Trophoblast cell (in vitro differentiated cells and primary cell): Measurements from ENCODE around the gene BCOR.

Experiments used
- DNase-seq, 2 donors: peaks; one replicate each; pipeline ENCODE4 v3.0.0-alpha.2; 2016
- H2AFZ ChIP-seq: 2 replicates; pipeline ENCODE4 v1.6.1; 2013; ENCODE audit warnings: low read length, moderate library complexity, mild to moderate bottlenecking; ENCODE audit not compliant: insufficient read depth, poor library complexity
- H2AK5ac ChIP-seq: 2 replicates; pipeline ENCODE4 v1.6.1; 2013; ENCODE audit warnings: mild to moderate bottlenecking, low read length
- H2BK120ac ChIP-seq: 2 replicates; pipeline ENCODE4 v1.6.1; 2013; ENCODE audit warnings: low read length, mild to moderate bottlenecking, moderate library complexity; ENCODE audit not compliant: insufficient read depth, poor library complexity
- H2BK12ac ChIP-seq: 2 replicates; pipeline ENCODE4 v1.6.1; 2013; ENCODE audit warnings: mild to moderate bottlenecking, low read length, moderate library complexity
- H2BK5ac ChIP-seq: 2 replicates; pipeline ENCODE4 v1.6.1; 2013; ENCODE audit warnings: low read length, low read depth, moderate library complexity, mild to moderate bottlenecking; ENCODE audit not compliant: poor library complexity
- H3K14ac ChIP-seq: 2 replicates; pipeline ENCODE4 v1.6.1; 2013; ENCODE audit warnings: mild to moderate bottlenecking, low read length
- H3K18ac ChIP-seq: 2 replicates; pipeline ENCODE4 v1.6.1; 2013; ENCODE audit warnings: mild to moderate bottlenecking, low read length
- H3K23ac ChIP-seq: 2 replicates; pipeline ENCODE4 v1.6.1; 2013; ENCODE audit warnings: low read length
- H3K27ac ChIP-seq: 2 replicates; pipeline ENCODE4 v1.5.1; 2013; ENCODE audit warnings: low read depth, mild to moderate bottlenecking, inconsistent platforms, low read length, moderate library complexity
- H3K27me3 ChIP-seq: 2 replicates; pipeline ENCODE4 v1.6.1; 2013; ENCODE audit warnings: inconsistent platforms, mild to moderate bottlenecking, low read length, moderate library complexity; ENCODE audit not compliant: insufficient read depth
- H3K36me3 ChIP-seq, 2 experiments: 1 replicate in 1 of 2; 2 replicates in 1 of 2; pipeline ENCODE4 v1.6.1; 2013; ENCODE audit warnings: low read length in 2 of 2, mild to moderate bottlenecking in 2 of 2, moderate library complexity in 1 of 2; ENCODE audit not compliant: insufficient read depth in 2 of 2, control insufficient read depth in 1 of 2
- H3K4ac ChIP-seq: 2 replicates; pipeline ENCODE4 v1.6.1; 2013; ENCODE audit warnings: low read depth, mild to moderate bottlenecking, low read length, moderate library complexity
- H3K4me1 ChIP-seq, 2 experiments: 1 replicate in 1 of 2; 2 replicates in 1 of 2; pipeline ENCODE4 v1.6.1; 2013; ENCODE audit warnings: low read length in 2 of 2, mild to moderate bottlenecking in 2 of 2, moderate library complexity in 1 of 2; ENCODE audit not compliant: insufficient read depth in 2 of 2, control insufficient read depth in 1 of 2
- H3K4me2 ChIP-seq: 2 replicates; pipeline ENCODE4 v1.6.1; 2013; ENCODE audit warnings: inconsistent platforms, mild to moderate bottlenecking, low read length, moderate library complexity
- H3K4me3 ChIP-seq: 2 replicates; pipeline ENCODE4 v1.5.1; 2013; ENCODE audit warnings: mild to moderate bottlenecking, low read depth, low read length, inconsistent platforms
- H3K79me1 ChIP-seq: one replicate; pipeline ENCODE4 v1.6.1; 2013; ENCODE audit warnings: low read length
- H3K79me2 ChIP-seq: 2 replicates; pipeline ENCODE4 v1.6.1; 2013; ENCODE audit warnings: low read length, mild to moderate bottlenecking; ENCODE audit not compliant: control insufficient read depth, insufficient read depth, poor library complexity
- H3K9ac ChIP-seq: 2 replicates; pipeline ENCODE4 v1.6.1; 2013; ENCODE audit warnings: mild to moderate bottlenecking, low read length
- H3K9me3 ChIP-seq: 2 replicates; pipeline ENCODE4 v1.6.1; 2013; ENCODE audit warnings: low read depth, mild to moderate bottlenecking, control low read depth, inconsistent platforms, low read length; ENCODE audit not compliant: insufficient read depth
- H4K12ac ChIP-seq: 2 replicates; pipeline ENCODE4 v1.6.1; 2013; ENCODE audit warnings: low read depth, mild to moderate bottlenecking, low read length, moderate library complexity
- H4K8ac ChIP-seq: 2 replicates; pipeline ENCODE4 v1.6.1; 2013; ENCODE audit warnings: low read depth, mild to moderate bottlenecking, low read length, moderate library complexity
- H4K91ac ChIP-seq: one replicate; pipeline ENCODE4 v1.6.1; 2013; ENCODE audit warnings: low read depth, mild to moderate bottlenecking, low read length, moderate library complexity
- WGBS: extraction: QIAGEN DNeasy Blood & Tissue Kit; methylation state at CpG from one replicate; pipeline ENCODE4 v1.1.7; 2013; ENCODE audit warnings: missing lambda C conversion rate; ENCODE audit not compliant: insufficient read length, insufficient coverage; ENCODE audit errors: extremely low coverage; 5-methylcytosine and 5-hydroxymethylcytosine counted together

The BCOR gene

GRCh38 chrX:40012039-40012867 lies 85.5 kb downstream of the BCOR start:
- peak overlapping the region; percentile 77 for H4K8ac ChIP-seq
- H2BK12ac ChIP-seq, result peak overlapping the region; percentile 94
- H3K9ac ChIP-seq, result no peak overlapping the region
- H2AK5ac ChIP-seq, result peak overlapping the region; percentile 50
- H3K23ac ChIP-seq, result no peak overlapping the region
- peak overlapping the region; percentile 57 for H3K4me3 ChIP-seq
- H3K27me3 ChIP-seq, result peaks cover 11% of the 10 kb centered on the region
- peak overlapping the region; percentile 13 for H3K27ac ChIP-seq
- H2BK120ac ChIP-seq, result peak overlapping the region; percentile 50
- whole genome bisulfite sequencing, result no CpG with 5 or more reads among the region's 60 CpGs
- DNase-seq, result peak in 1 of 2 donors; percentile 58
- peak overlapping the region; percentile 92 for H3K4me2 ChIP-seq
- peaks cover 28% of the 10 kb centered on the region for H3K79me1 ChIP-seq
- H2BK5ac ChIP-seq, result no peak overlapping the region
- H3K36me3 ChIP-seq, result no peaks in the 10 kb centered on the region
- peaks cover 29 to 47% of the 10 kb centered on the region in 2 experiments for H3K4me1 ChIP-seq
- H2AFZ ChIP-seq, result peak overlapping the region; percentile 66
- H4K91ac ChIP-seq, result peak overlapping the region; percentile 85
- peak overlapping the region; percentile 47 for H3K4ac ChIP-seq
- no peaks in the 10 kb centered on the region for H3K9me3 ChIP-seq
- peak overlapping the region; percentile 67 for H3K14ac ChIP-seq
- peak overlapping the region; percentile 87 for H3K18ac ChIP-seq
- H3K79me2 ChIP-seq, result peaks cover 1% of the 10 kb centered on the region
- H4K12ac ChIP-seq, result peak overlapping the region; percentile 79

- peak overlapping the region; percentile 92 for H3K4me2 ChIP-seq
- peaks cover 1% of the 10 kb centered on the region for H3K9me3 ChIP-seq
- no peak overlapping the region for H3K27ac ChIP-seq
- H3K23ac ChIP-seq, result no peak overlapping the region
- peaks cover 1% of the 10 kb centered on the region for H3K79me2 ChIP-seq
- peak overlapping the region; percentile 20 for H4K8ac ChIP-seq
- H3K36me3 ChIP-seq, result no peaks in the 10 kb centered on the region
- H2BK120ac ChIP-seq, result no peak overlapping the region
- no peak overlapping the region for H2BK5ac ChIP-seq
- H3K9ac ChIP-seq, result no peak overlapping the region
- peaks cover 28% of the 10 kb centered on the region for H3K79me1 ChIP-seq
- H3K14ac ChIP-seq, result no peak overlapping the region
- H4K12ac ChIP-seq, result no peak overlapping the region
- peak overlapping the region; percentile 3 for H2AFZ ChIP-seq
- H3K4me3 ChIP-seq, result no peak overlapping the region
- H2BK12ac ChIP-seq, result peak overlapping the region; percentile 94
- peaks cover 12% of the 10 kb centered on the region for H3K27me3 ChIP-seq
- H3K18ac ChIP-seq, result no peak overlapping the region
- no peak for DNase-seq
- WGBS, result no CpG with 5 or more reads among the region's 24 CpGs
- H2AK5ac ChIP-seq, result no peak overlapping the region
- H3K4me1 ChIP-seq, result peaks cover 30 to 49% of the 10 kb centered on the region in 2 experiments
- H3K4ac ChIP-seq, result no peak overlapping the region
- peak overlapping the region; percentile 57 for H4K91ac ChIP-seq
Observed at GRCh38 chrX:40011322-40012038, 86.3 kb downstream of the BCOR start.

GRCh38 chrX:40010550-40011321 lies 87.0 kb downstream of the BCOR start:
- Histone ChIP-seq H4K91ac (no peak overlapping the region), H3K23ac (no peak overlapping the region), H3K36me3 (no peaks in the 10 kb centered on the region), H2AK5ac (no peak overlapping the region), H3K27ac (no peak overlapping the region), H3K4me3 (no peak overlapping the region), H3K79me1 (peaks cover 29% of the 10 kb centered on the region), H3K27me3 (peaks cover 18% of the 10 kb centered on the region), H2AFZ (no peak overlapping the region), H3K9ac (no peak overlapping the region), H3K4ac (no peak overlapping the region), H2BK5ac (no peak overlapping the region), H2BK12ac (no peak overlapping the region), H3K4me1 (peaks cover 36 to 55% of the 10 kb centered on the region in 2 experiments), H3K9me3 (peaks cover 3% of the 10 kb centered on the region), H3K18ac (no peak overlapping the region), H4K8ac (no peak overlapping the region), H2BK120ac (no peak overlapping the region), H3K14ac (no peak overlapping the region), H3K79me2 (peaks cover 1% of the 10 kb centered on the region), H3K4me2 (peak overlapping the region; percentile 19), H4K12ac (no peak overlapping the region)
- peak in 1 of 2 donors; percentile 20 for DNase-seq
- no CpG with 5 or more reads among the region's 21 CpGs for WGBS

- H3K79me1 ChIP-seq, result peaks cover 30% of the 10 kb centered on the region
- DNase-seq, result no peak
- no peak overlapping the region for H2AFZ ChIP-seq
- H3K4me2 ChIP-seq, result peak overlapping the region; percentile 62
- no peak overlapping the region for H3K23ac ChIP-seq
- H3K9me3 ChIP-seq, result peaks cover 3% of the 10 kb centered on the region
- H3K27ac ChIP-seq, result no peak overlapping the region
- no peak overlapping the region for H2BK120ac ChIP-seq
- H4K91ac ChIP-seq, result no peak overlapping the region
- no peak overlapping the region for H2BK12ac ChIP-seq
- H4K8ac ChIP-seq, result no peak overlapping the region
- H3K79me2 ChIP-seq, result peaks cover 1% of the 10 kb centered on the region
- H3K4me1 ChIP-seq, result peaks cover 39 to 61% of the 10 kb centered on the region in 2 experiments
- no peak overlapping the region for H3K9ac ChIP-seq
- no peak overlapping the region for H3K14ac ChIP-seq
- H4K12ac ChIP-seq, result no peak overlapping the region
- H2BK5ac ChIP-seq, result no peak overlapping the region
- H3K27me3 ChIP-seq, result peaks cover 25% of the 10 kb centered on the region
- no peak overlapping the region for H3K4me3 ChIP-seq
- no peak overlapping the region for H3K18ac ChIP-seq
- no peak overlapping the region for H2AK5ac ChIP-seq
- no CpG with 5 or more reads among the region's 12 CpGs for WGBS
- no peaks in the 10 kb centered on the region for H3K36me3 ChIP-seq
- no peak overlapping the region for H3K4ac ChIP-seq
Observed at GRCh38 chrX:40009890-40010289, 87.9 kb downstream of the BCOR start.
